ENCODE data around the gene TAS1R2. TPM values are rescaled to one million over a fixed set of nuclear protein-coding genes. Genes with fewer than 3 reads are reported as not detected.

Gene TAS1R2
- total RNA-seq, 2 donors from 2014 or later = not detected

GRCh38 chr1:18869847-18870594 is 10.6 kb upstream of the TAS1R2 start:
- Mint-ChIP-seq H3K36me3 (no peaks in the 10 kb centered on the region), H3K4me1 (ENCODE audit: low read depth in 2 of 2) (no peaks in the 10 kb centered on the region), H3K27me3 (peaks cover 5 to 9% of the 10 kb centered on the region in 2 donors), H3K4me3 (no peak overlapping the region), H3K9me3 (no peaks in the 10 kb centered on the region), H3K27ac (no peak overlapping the region)
- DNase-seq (ENCODE audit: low spot score) (no peak), ATAC-seq (no peak)

- Mint-ChIP-seq H3K36me3 (no peaks in the 10 kb centered on the region), H3K27me3 (peaks cover 5 to 9% of the 10 kb centered on the region in 2 donors), H3K27ac (no peak overlapping the region), H3K4me3 (no peak overlapping the region), H3K9me3 (no peaks in the 10 kb centered on the region), H3K4me1 (ENCODE audit: low read depth in 2 of 2) (no peaks in the 10 kb centered on the region)
- ATAC-seq = no peak
- no peak for DNase-seq (ENCODE audit: low spot score)
These were observed 9.5 kb upstream of the TAS1R2 start for GRCh38 chr1:18868801-18869424.

GRCh38 chr1:18868354-18868753 is 8.9 kb upstream of the TAS1R2 start:
- no peaks in the 10 kb centered on the region for H3K36me3 Mint-ChIP-seq
- no peaks in the 10 kb centered on the region for H3K9me3 Mint-ChIP-seq
- no peak overlapping the region for H3K4me3 Mint-ChIP-seq
- no peak for DNase-seq (ENCODE audit: low spot score)
- H3K4me1 Mint-ChIP-seq (ENCODE audit: low read depth in 2 of 2) = no peaks in the 10 kb centered on the region
- H3K27me3 Mint-ChIP-seq = peaks cover 5 to 9% of the 10 kb centered on the region in 2 donors
- no peak for ATAC-seq
- H3K27ac Mint-ChIP-seq = no peak overlapping the region

GRCh38 chr1:18866846-18867245 is 7.4 kb upstream of the TAS1R2 start:
- no peak overlapping the region for H3K27ac Mint-ChIP-seq
- peaks cover 5 to 9% of the 10 kb centered on the region in 2 donors for H3K27me3 Mint-ChIP-seq
- ATAC-seq = no peak
- H3K9me3 Mint-ChIP-seq = no peaks in the 10 kb centered on the region
- H3K36me3 Mint-ChIP-seq = no peaks in the 10 kb centered on the region
- no peak overlapping the region for H3K4me3 Mint-ChIP-seq
- DNase-seq (ENCODE audit: low spot score) = no peak
- H3K4me1 Mint-ChIP-seq (ENCODE audit: low read depth in 2 of 2) = no peaks in the 10 kb centered on the region

GRCh38 chr1:18866314-18866713 is 6.9 kb upstream of the TAS1R2 start:
- no peak for DNase-seq (ENCODE audit: low spot score)
- H3K27me3 Mint-ChIP-seq = peaks cover 5 to 9% of the 10 kb centered on the region in 2 donors
- H3K9me3 Mint-ChIP-seq = no peaks in the 10 kb centered on the region
- ATAC-seq = no peak
- no peaks in the 10 kb centered on the region for H3K36me3 Mint-ChIP-seq
- H3K27ac Mint-ChIP-seq = no peak overlapping the region
- H3K4me1 Mint-ChIP-seq (ENCODE audit: low read depth in 2 of 2) = no peaks in the 10 kb centered on the region
- H3K4me3 Mint-ChIP-seq = no peak overlapping the region

- Mint-ChIP-seq H3K36me3 (no peaks in the 10 kb centered on the region), H3K4me3 (no peak overlapping the region), H3K9me3 (no peaks in the 10 kb centered on the region), H3K27me3 (peaks cover 5 to 9% of the 10 kb centered on the region in 2 donors), H3K4me1 (ENCODE audit: low read depth in 2 of 2) (no peaks in the 10 kb centered on the region), H3K27ac (no peak overlapping the region)
- no peak for ATAC-seq
- no peak for DNase-seq (ENCODE audit: low spot score)
These were observed 5.7 kb upstream of the TAS1R2 start for GRCh38 chr1:18865176-18865575.

- no peak for DNase-seq (ENCODE audit: low spot score)
- H3K27me3 Mint-ChIP-seq = peaks cover 1 to 4% of the 10 kb centered on the region in 2 donors
- no peaks in the 10 kb centered on the region for H3K4me1 Mint-ChIP-seq (ENCODE audit: low read depth in 2 of 2)
- ATAC-seq = no peak
- no peak overlapping the region for H3K4me3 Mint-ChIP-seq
- no peak overlapping the region for H3K27ac Mint-ChIP-seq
- no peaks in the 10 kb centered on the region for H3K36me3 Mint-ChIP-seq
- no peaks in the 10 kb centered on the region for H3K9me3 Mint-ChIP-seq
These were observed 2.1 kb upstream of the TAS1R2 start for GRCh38 chr1:18861590-18861989.

GRCh38 chr1:18861082-18861481 is 1.6 kb upstream of the TAS1R2 start:
- no peaks in the 10 kb centered on the region for H3K9me3 Mint-ChIP-seq

GRCh38 chr1:18858070-18858688 is 1.3 kb downstream of the TAS1R2 start:
- no peaks in the 10 kb centered on the region for H3K4me1 Mint-ChIP-seq (ENCODE audit: low read depth in 2 of 2)
- ATAC-seq (no peak), DNase-seq (ENCODE audit: low spot score) (no peak)
- no peak overlapping the region for H3K27ac Mint-ChIP-seq
- H3K4me3 Mint-ChIP-seq = no peak overlapping the region
- no peaks in the 10 kb centered on the region for H3K36me3 Mint-ChIP-seq
- H3K9me3 Mint-ChIP-seq = no peaks in the 10 kb centered on the region
- peaks cover 8 to 10% of the 10 kb centered on the region in 2 donors for H3K27me3 Mint-ChIP-seq

More at GRCh38 chr1:18861082-18861481, 1.6 kb upstream of the TAS1R2 start:
- Mint-ChIP-seq H3K27me3 (peaks cover 3 to 4% of the 10 kb centered on the region in 2 donors), H3K27ac (no peak overlapping the region), H3K36me3 (no peaks in the 10 kb centered on the region), H3K4me3 (no peak overlapping the region), H3K4me1 (ENCODE audit: low read depth in 2 of 2) (no peaks in the 10 kb centered on the region)
- ATAC-seq (no peak), DNase-seq (ENCODE audit: low spot score) (no peak)

- Mint-ChIP-seq H3K36me3 (no peaks in the 10 kb centered on the region), H3K27ac (no peak overlapping the region), H3K9me3 (no peaks in the 10 kb centered on the region), H3K4me1 (ENCODE audit: low read depth in 2 of 2) (no peaks in the 10 kb centered on the region), H3K4me3 (no peak overlapping the region), H3K27me3 (peaks cover 8 to 10% of the 10 kb centered on the region in 2 donors)
- DNase-seq (ENCODE audit: low spot score) (no peak), ATAC-seq (no peak)
These were observed 3.0 kb downstream of the TAS1R2 start for GRCh38 chr1:18856435-18856834.

GRCh38 chr1:18855573-18855972 is 3.9 kb downstream of the TAS1R2 start:
- DNase-seq (ENCODE audit: low spot score) (no peak), ATAC-seq (no peak)
- Mint-ChIP-seq H3K36me3 (no peaks in the 10 kb centered on the region), H3K4me3 (no peak overlapping the region), H3K27ac (no peak overlapping the region), H3K27me3 (peaks cover 8 to 10% of the 10 kb centered on the region in 2 donors), H3K9me3 (no peaks in the 10 kb centered on the region), H3K4me1 (ENCODE audit: low read depth in 2 of 2) (no peaks in the 10 kb centered on the region)

GRCh38 chr1:18854331-18855025 is 5.0 kb downstream of the TAS1R2 start:
- H3K4me3 Mint-ChIP-seq = no peak overlapping the region
- H3K9me3 Mint-ChIP-seq = no peaks in the 10 kb centered on the region
- DNase-seq (ENCODE audit: low spot score) (no peak), ATAC-seq (peak in 1 of 2 donors; percentile 3)
- peaks cover 8 to 10% of the 10 kb centered on the region in 2 donors for H3K27me3 Mint-ChIP-seq
- no peaks in the 10 kb centered on the region for H3K36me3 Mint-ChIP-seq
- no peaks in the 10 kb centered on the region for H3K4me1 Mint-ChIP-seq (ENCODE audit: low read depth in 2 of 2)
- H3K27ac Mint-ChIP-seq = no peak overlapping the region

GRCh38 chr1:18852501-18852900 is 7.0 kb downstream of the TAS1R2 start:
- Mint-ChIP-seq H3K27ac (no peak overlapping the region), H3K4me1 (ENCODE audit: low read depth in 2 of 2) (no peaks in the 10 kb centered on the region), H3K4me3 (no peak overlapping the region), H3K27me3 (peaks cover 8 to 10% of the 10 kb centered on the region in 2 donors), H3K9me3 (no peaks in the 10 kb centered on the region), H3K36me3 (no peaks in the 10 kb centered on the region)
- DNase-seq (ENCODE audit: low spot score) = no peak
- ATAC-seq = no peak

Data from natural killer cell treated with Interleukin-12 subunit alpha and Interleukin-12 subunit beta and Interleukin-15 and Interleukin-18, amount 100 ng/mL, for 72 hours (primary cell).